Measurements from ENCODE around the gene RGS4.

The RGS4 gene

GRCh38 chr1:163104385-163105099, 35.4 kb downstream of the RGS4 start:
- no peak for DNase-seq

GRCh38 chr1:163106364-163106987, 37.3 kb downstream of the RGS4 start:
- DNase-seq, result no peak

- DNase-seq, result no peak
Measured at GRCh38 chr1:163107655-163108054, 38.5 kb downstream of the RGS4 start.

- DNase-seq, result no peak
Measured at GRCh38 chr1:163115887-163116286, 46.7 kb downstream of the RGS4 start.

DNA sequence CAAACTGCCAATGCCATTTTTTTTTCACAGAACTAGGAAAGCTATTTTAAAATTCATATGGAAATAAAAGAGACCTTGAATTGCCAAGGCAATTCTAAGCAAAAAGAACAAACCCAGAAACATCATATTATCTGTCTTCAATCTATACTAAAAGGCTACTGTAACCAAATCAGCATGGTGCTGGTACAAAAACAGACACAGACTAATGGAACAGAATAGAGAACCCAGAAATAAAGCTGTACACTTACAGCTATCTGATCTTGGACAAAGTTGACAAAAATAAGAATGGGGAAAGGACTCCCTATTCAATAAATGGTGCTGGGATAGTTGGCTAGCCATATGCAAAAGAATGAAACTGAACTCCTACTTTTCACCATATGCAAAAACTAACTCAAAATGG, 50.5 kb downstream of the RGS4 start:
- no peak for DNase-seq

- no peak for DNase-seq
Measured at GRCh38 chr1:163120372-163120771, 51.2 kb downstream of the RGS4 start.

- DNase-seq, result no peak
Measured at GRCh38 chr1:163124812-163125211, 55.7 kb downstream of the RGS4 start.
